Activated T-cell treated with anti-CD3 and anti-CD28 coated beads, Interleukin-2, amount 50 U/mL, for 48 hours (primary cell): ENCODE results near the gene MLANA.

ENCODE experiments used
- DNase-seq, 2 experiments: peaks; one replicate each; pipeline ENCODE4 v3.0.0-alpha.2; 2020

Gene MLANA

DNA sequence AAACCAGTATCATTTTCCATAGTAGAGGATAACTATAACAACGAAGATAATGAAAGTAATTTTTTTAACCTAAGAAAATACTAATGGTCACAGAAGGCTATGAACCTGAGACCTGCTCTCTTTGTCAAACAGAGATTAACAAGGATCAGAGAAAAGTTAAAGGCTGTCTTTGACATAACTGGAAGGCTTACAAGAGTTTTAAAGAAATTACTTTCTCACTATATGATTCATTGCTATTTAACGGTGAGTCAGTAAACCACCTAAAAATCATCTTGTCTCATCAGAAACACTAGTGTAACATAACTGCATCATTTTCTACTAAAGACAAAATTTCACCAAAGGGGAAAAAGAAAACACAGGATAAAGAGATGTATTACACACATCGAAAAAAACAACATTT is 19.3 kb downstream of the MLANA start:
- DNase-seq, result no peak

DNA sequence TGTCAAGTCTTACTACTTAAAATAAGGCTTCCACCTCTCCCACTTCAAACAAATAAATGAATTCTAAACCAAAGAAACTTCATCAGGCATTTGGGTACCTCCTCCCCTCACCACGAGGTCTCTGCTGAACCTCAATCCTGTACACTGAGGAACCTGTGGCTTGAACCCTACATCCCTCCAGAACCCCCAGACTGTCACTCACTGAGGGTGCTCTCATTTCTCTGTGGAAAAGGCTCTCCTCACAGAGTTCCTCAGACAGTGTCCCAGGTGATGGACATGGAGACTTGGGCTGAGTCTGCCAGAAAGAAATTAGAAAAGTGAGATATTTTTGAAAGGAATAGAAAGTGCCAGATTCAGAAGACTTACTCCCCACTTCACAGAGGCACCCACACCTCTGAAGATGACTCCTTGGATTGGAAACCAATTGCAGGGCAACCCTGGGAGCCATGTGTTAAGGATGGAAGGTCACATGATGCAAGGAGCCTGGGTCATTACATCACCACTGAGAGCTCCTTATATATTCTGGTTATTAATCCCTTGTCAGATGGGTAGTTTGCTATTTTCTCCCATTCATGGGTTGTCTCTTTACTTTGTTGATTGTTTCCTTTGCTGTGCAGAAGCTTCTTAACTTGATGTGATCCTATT is 19.8 kb downstream of the MLANA start:
- peak; percentile 39 to 46 for DNase-seq

DNA sequence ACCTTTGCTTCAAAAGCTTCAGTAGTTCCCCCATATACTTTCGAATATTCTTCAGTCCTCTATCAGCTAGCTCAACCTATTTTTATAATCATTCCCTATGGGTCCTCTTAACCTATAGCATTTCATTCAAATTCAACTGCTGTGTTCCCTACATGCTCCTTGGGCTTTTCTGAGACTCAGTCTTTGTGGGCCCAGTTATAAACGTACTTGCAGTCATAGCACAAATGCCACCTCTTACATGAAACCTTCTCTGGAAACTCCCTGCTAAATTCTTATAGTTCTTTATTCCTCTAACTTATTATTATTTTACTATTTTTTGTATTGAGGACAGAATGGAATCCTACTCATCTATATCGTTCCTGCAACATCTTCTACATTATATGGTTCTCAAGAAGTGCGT is 24.7 kb downstream of the MLANA start:
- no peak for DNase-seq

DNA sequence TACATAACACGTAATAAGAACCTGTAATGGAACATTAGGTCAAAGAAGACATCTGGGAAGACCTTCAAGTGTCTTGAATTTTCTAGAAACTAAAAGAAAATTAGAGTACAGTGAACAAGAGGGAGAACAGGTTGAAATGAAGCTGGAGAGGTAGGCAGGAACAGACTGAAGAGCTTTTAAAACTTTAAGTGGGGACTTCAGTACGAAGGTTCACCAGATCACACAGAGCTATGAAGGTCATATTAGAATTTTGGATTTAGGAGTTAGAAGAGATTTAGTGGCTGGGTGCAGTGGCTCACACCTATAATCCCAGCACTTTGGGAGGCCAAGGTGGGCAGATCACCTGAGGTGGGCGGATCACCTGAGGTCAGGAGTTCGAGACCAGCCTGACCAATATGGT is 26.6 kb downstream of the MLANA start:
- no peak for DNase-seq

DNA sequence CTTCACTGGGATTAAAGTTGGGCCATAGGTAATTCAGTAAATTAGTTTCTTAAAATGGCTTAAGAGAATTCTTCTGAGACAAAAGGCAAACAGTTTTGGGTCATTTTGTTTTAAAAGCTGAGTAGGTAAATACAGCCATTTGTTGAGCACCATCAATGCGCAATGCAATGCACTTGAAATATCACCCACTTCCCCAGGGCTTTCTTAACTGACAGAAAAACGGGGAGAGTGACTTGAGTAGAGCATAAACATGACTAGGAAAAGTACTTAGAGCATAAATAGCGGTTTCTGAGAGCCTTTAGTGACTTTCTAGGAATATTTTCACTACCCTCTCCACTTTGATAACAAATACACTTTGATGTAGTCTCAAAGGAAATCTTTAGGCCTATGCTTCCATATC is 27.2 kb downstream of the MLANA start:
- DNase-seq, result no peak

DNA sequence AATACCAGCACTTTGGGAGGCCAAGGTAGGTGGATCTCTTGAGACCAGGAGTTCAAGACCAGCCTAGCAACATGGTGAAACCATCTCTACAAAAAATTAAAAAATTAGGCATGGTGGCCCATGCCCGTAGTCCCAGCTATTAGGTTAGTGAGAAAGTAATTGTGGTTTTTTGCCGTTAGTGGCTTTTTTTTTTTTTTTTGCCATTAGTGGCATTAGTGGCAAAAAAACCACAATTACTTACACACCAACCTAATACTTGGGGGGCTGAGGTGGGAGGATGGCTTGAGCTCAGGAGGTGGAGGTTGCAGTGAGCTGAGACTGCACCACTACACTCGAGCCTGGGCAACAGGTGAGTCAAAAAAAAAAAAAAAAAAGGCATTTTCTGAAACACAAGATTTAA is 27.8 kb downstream of the MLANA start:
- no peak for DNase-seq

DNA sequence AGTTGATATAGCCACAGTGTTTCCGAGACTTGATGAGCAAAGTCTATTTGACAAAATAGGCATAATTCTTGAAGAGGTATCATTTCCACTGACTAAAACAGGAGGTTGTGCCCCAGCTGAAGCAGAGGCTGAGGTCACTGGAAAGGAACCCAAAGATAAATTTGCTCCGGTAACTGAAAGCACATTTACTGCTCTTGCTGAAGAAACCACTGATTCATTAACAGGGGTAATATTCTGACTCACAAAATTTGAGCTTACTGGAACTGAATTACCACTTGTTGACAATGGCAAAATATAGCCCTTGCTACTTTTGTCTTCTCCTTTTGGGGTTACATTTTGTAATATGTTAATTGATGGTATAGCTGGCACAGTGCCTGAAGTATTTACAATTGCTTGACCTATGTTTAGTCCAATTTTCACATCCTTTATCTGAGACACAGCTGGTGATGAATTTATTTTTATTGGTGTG is 30.2 kb downstream of the MLANA start:
- no peak for DNase-seq

DNA sequence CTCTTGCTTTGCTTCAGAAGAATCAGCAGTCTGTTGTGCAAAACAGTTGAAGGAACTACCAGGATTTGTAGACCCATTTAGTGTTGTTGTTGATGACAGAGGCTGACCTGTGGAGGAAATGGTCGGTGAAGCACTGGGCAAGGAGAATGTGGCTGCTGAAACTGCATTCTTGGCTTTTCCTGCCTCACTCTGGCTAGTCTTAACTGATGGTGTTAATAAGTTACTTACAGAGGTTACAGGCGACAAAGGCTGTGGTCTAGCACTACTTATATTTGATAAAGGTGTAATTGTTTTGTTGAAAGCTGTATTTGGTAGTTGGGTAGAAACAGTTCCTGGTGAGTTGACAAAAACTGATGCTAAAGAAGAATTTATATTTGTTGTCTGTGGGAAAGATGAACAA is 31.5 kb downstream of the MLANA start:
- no peak for DNase-seq

DNA sequence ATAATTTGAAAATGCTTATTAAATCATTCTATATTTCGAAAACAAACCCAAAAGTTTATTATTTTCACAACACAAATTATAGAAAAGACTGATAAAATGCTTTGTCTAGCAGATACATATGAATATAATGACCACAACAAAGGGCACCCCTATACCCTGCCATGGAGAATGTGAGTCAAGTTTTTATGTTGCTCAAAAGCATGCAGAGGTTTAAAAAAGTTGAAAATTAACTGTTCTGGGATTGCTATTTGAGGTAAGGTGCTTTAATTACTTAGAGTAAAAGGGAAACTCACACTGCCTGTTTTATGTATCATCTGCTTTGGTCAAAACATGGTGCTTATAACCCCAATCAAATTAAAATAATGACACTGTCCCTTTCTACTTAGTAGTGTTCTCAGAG is 41.0 kb downstream of the MLANA start:
- no peak for DNase-seq

DNA sequence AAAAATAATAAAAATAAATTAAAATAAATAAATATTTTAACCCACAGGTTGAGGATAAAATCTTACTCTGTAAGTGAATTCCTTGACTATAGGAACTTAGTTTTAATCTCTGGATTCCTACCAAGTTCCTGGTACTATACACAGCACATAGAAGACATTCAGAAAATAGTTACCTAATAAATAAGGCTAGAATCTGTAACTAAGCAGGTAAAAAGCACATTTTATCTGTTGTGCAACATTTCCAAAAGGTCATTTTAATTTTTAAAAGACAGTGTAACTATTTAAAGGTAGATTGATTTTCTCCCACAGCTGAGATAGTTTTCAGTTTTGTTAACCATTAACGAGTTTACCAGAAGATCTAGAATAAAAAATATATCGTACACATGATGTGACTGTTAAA is 47.8 kb downstream of the MLANA start:
- no peak for DNase-seq

DNA sequence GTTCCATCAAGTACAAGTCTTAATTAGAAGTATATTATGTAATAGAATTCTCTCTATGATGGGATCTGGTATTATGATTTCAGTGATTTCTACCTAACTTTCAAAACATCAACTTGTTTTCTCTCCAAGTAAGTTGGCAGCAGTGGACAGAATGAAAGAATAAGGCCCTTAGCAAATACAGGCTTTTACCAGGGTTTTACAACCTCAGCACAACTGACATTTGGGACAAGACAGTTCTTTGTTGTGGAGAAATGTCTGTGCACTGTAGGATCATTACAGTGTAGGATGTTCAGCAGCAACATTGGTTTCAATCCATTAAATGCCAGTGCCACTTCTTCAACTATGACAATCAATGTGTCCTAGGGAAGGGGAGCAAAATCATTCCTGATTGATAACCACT is 48.8 kb downstream of the MLANA start:
- DNase-seq, result no peak

DNA sequence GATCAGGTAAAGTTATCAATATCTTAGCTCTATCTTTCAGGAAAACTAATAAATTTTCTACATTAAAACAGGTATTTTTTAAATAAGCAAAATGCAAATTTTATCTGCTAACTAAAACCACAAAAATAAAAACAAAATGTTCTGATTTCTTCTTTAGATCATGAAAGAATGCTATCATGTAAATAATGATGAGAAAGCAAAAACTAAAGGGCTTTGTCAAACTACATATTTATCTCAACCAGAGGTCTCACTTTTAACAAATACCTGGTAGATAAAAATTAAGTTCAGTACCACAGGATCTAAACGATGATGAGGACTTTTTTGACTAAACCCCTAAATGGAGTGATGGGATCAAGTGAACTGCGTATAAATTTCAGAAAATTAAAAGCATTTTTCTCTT is 50.5 kb downstream of the MLANA start:
- no peak for DNase-seq

DNA sequence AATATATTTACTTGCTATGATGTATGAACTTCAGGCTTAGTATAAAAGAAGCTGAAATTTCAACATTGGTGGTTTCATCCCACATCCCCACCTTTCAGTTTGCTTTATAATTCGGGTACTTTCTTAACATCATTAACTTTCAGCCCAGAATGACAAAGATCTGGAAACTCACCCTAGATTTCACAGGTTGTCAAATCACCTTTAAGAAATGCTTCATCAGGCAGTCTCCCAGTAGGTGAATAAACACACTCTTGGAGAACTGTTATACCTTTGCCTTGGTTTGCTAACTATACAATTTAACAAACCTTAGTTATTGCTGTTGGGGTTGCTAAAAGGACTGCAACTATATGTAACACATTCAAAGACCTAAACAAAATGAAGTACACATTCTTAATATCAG is 54.4 kb downstream of the MLANA start:
- DNase-seq, result no peak

DNA sequence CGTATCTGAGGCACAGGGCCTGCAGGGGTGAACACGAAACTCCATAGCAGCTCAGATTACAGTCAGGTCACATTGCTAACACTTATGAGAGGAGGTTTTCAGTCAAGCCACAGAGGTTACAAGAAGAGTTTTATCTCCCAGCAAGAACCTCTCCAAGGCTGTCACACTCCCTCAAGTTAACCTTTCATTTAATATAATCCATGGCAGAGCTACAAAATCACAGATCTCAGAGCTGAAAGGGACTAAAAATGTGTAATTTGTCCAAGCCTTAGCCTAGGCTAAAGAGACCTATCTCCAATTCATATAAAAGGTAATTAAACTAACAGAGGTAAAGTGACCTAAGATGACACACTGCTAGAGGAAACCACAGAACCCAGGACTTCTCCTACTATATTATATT is 57.2 kb downstream of the MLANA start:
- no peak for DNase-seq

DNA sequence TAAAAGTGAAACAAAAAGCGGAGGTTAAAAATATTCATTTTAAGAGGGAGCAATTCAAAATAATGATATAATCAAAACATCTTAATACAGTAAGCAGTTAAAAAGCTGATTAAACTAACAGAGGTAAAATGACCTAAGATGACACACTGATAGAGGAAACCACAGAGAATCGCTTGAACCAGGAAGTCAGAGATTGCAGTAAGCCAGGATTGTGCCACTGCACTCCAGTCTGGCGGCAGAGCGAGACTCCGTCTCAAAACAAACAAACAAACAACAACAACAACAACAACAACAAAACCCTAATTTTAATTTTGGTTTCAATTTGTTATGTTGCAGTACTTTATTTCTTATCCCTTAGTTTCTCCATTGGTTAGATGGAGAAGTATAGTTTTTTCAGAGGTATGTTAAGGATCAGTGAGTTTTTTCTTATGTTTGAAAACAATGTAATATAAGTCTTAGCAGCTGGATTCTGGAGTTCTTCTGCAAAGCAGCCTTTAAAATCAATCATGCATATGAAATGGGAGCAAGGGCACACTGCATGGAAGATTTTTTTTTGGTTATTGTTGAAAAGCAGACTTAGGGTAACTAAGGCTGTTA is 58.5 kb downstream of the MLANA start:
- no peak for DNase-seq

DNA sequence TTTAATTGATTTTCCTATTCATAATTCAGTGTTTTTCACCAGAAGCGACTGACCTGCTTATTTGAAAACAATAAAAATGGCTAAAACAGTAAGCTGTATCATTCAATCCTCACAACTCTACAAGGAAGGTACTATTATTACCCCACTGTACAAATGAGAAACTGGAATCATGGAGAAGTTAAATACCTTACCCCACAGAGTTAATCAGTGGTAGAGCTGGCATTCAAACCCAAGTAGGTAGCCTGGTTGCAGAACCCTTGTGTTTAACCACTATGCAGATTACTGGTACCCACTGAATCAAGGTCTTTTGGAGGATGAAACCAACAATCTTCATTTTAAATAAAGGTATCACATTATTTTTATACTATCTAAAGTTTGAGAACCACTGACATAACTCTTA is 59.6 kb downstream of the MLANA start:
- no peak for DNase-seq

DNA sequence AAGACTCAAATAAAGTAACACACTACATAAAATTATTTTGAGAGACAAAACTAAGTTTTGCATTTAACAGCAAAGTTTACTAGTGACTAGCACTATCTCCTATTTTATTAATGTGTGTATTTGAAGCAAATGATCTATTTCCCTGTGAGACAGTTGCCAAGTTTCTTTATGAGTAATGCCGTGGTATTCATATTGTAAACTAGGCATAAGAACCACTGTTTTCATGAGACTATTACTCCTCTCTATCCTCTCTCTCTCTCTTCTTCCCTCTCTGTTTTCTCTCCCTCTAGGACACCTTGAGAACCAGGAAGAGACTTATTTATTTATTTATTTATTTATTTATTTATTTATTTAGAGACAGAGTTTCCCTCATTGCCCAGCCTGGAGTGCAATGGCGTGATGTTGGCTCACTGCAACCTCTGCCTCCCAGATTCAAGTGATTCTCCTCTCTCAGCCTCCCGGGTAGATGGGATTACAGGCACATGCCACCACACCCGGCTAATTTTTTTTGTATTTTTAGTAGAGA is 61.1 kb downstream of the MLANA start:
- no peak for DNase-seq

DNA sequence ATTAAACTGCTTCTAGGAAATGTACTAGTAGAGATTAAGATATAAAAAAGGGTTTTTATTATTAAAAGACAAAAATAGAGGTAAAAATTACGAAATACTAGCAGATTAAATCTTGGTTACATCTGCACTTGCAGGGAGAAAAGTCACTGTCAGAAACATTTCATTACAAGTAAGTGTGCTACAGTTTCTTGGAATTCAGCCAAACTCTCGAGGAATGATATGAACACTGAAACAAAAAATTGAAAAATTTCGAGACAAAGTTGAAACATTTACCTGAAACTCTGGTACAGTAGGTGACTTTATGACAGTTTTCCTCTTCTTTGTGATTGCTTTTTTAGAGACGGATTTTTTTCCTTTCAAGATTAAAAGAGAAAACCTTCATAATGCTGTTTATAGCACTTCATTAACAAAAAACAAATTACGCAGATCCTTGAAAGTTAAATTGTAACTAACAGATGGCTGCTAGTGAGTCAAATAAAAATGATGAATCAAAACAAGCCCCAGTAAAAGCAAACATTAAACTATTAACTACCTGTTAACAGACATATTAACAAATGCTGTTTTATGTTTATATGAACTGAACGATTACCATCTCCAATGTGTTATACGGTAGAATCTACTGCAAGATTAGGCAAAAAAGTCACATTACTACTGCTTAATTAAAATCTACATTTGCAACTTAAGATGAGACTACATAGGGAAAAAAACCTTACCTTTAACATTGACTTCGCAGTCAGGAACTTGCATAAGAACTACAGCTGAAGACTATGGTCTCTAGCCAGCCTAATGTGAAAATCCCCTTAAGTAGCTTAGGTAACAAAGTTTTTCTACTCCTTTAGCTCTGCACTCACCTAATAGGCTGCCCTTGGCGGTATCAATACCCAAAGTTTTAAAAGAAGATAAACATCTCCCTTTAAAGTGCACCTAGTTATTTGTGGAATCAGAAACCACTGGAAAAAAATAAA is 63.3 kb downstream of the MLANA start:
- DNase-seq, result no peak

DNA sequence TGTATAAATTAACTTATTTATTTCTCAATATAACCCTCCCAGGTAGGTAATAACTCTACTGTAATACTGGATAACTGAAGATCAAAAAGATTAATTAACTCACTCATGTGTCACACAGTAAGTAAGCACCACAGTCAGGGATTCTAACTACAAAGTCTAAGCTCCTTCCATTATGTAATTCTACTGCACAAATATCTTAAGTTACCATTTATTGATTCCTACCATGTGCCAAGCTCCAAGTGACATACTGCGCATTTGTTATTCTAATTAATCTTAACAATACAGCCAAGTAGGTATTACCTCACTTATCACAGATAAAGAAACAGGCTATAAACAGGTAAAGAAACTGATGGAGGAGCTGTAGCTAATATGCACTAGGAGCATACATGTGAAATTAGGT is 66.5 kb downstream of the MLANA start:
- no peak for DNase-seq

DNA sequence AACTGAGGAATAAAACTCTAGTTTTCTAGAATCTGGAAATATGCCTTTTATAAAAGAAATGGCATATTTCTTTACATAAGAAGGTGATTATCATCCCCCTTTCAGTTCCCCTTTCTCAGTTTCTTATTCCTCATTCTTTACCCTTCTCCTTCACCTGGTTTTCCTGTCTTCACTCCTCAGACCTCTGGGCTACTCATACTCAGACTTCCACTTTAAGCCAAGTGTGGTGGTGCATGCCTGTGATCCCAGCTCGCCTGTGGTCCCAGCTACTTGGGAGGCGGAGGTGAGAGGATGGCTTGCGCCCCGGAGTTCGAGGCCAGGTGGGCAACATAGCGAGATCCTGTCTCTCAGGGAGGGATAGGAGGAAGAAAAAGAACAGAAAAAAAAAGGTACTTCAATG is 67.6 kb downstream of the MLANA start:
- no peak for DNase-seq
